Keratinocyte (primary cell): ENCODE data around the gene ASB16. TPM values are rescaled to one million over a fixed set of nuclear protein-coding genes. Genes with fewer than 3 reads are reported as not detected.
"Not testable (repeated sequence)": the region's sequence is repeated elsewhere in the genome, so short reads cannot be mapped to it uniquely, and the experiment has no call there.

Source experiments
- DNase-seq: peaks from one replicate; pipeline ENCODE4 v3.0.0-alpha.2; 2011; ENCODE audit warnings: low read depth, missing footprints, low spot score
- FAIRE-seq: peaks from 2 replicates; lab custom pipeline; 2011; peaks lifted over from hg19 to GRCh38; lab: Jason Lieb, UNC
- H2AFZ ChIP-seq: 2 replicates; pipeline ENCODE4 v1.6.0; 2012; ENCODE audit warnings: low read length, control low read depth, inconsistent platforms; ENCODE audit not compliant: control insufficient read depth
- H3K27ac ChIP-seq: 2 replicates; pipeline ENCODE4 v1.5.1; 2011; ENCODE audit warnings: low read length; ENCODE audit not compliant: control insufficient read depth, insufficient read depth
- H3K27me3 ChIP-seq: 3 replicates; pipeline ENCODE4 v1.6.0; 2011; ENCODE audit warnings: low read length; ENCODE audit not compliant: control insufficient read depth, insufficient read depth; ENCODE audit errors: extremely low read depth
- H3K36me3 ChIP-seq, 2 experiments: 2 replicates in 1 of 2; 3 replicates in 1 of 2; pipeline ENCODE4 v1.5.1; 2011; ENCODE audit warnings: low read length in 2 of 2, mild to moderate bottlenecking in 1 of 2; ENCODE audit not compliant: control insufficient read depth in 2 of 2, insufficient read depth in 2 of 2; ENCODE audit errors: extremely low read depth in 1 of 2
- H3K4me1 ChIP-seq: 3 replicates; pipeline ENCODE4 v1.5.1; 2011; ENCODE audit warnings: low read length; ENCODE audit not compliant: control insufficient read depth, insufficient read depth; ENCODE audit errors: extremely low read depth
- H3K4me2 ChIP-seq: 3 replicates; pipeline ENCODE4 v1.6.0; 2011; ENCODE audit warnings: low read depth, low read length; ENCODE audit not compliant: control insufficient read depth, insufficient read depth; ENCODE audit errors: extremely low read depth
- H3K4me3 ChIP-seq, 3 experiments: fragments of 200-600 bp in 1 of 3; sonication (generic) in 1 of 3; 2 replicates in 2 of 3; 3 replicates in 1 of 3; pipeline ENCODE4 v1.5.1; 2011 to 2016; ENCODE audit warnings: low read length in 3 of 3, mild to moderate bottlenecking in 3 of 3, control low read depth in 2 of 3, inconsistent platforms in 1 of 3, low read depth in 1 of 3, mixed read lengths in 1 of 3, mixed run types in 1 of 3, moderate library complexity in 1 of 3; ENCODE audit not compliant: control insufficient read depth in 2 of 3, insufficient read depth in 2 of 3; ENCODE audit errors: extremely low read depth in 1 of 3
- H3K79me2 ChIP-seq: 2 replicates; pipeline ENCODE4 v1.6.0; 2012; ENCODE audit warnings: low read length; ENCODE audit not compliant: control insufficient read depth, insufficient read depth
- H3K9ac ChIP-seq: 3 replicates; pipeline ENCODE4 v1.6.0; 2011; ENCODE audit warnings: low read length; ENCODE audit not compliant: control insufficient read depth, insufficient read depth; ENCODE audit errors: extremely low read depth
- H3K9me1 ChIP-seq: 3 replicates; pipeline ENCODE4 v1.6.0; 2011; ENCODE audit warnings: low read length; ENCODE audit not compliant: control insufficient read depth, insufficient read depth; ENCODE audit errors: extremely low read depth
- H3K9me3 ChIP-seq: 2 replicates; pipeline ENCODE4 v1.5.1; 2012; ENCODE audit warnings: low read depth, low read length; ENCODE audit not compliant: control insufficient read depth
- H4K20me1 ChIP-seq: 3 replicates; pipeline ENCODE4 v1.6.0; 2011; ENCODE audit warnings: low read length; ENCODE audit not compliant: control insufficient read depth, insufficient read depth; ENCODE audit errors: extremely low read depth
- CTCF ChIP-seq, 3 experiments: IDR thresholded peaks in 1 of 3; conservative IDR thresholded peaks in 1 of 3; optimal IDR thresholded peaks in 1 of 3; 2 replicates in 2 of 3; 3 replicates in 1 of 3; pipeline versions ENCODE3 to v1.5.1; 2011; ENCODE audit warnings: low read length in 3 of 3, mild to moderate bottlenecking in 3 of 3, moderate library complexity in 2 of 3, control low read depth in 1 of 3, inconsistent platforms in 1 of 3; ENCODE audit not compliant: insufficient read depth in 2 of 3; ENCODE audit errors: extremely low read depth in 1 of 3
- EZH2 ChIP-seq: IDR thresholded peaks from one replicate; pipeline ENCODE4 v1.6.1; 2012; ENCODE audit warnings: inconsistent platforms, mild to moderate bottlenecking, low read length, moderate library complexity
- dilution Hi-C: fragments of 300-500 bp; cut with MboI; formaldehyde crosslinking; loops from one replicate; pipeline ENCODE4 v1.7.0; 2020; ENCODE audit warnings: low sequenced_read_pairs; ENCODE audit not compliant: extremely low pct_ligation_motif_present
- polyA plus RNA-seq, 5 experiments: library from polyadenylated mRNA; depleted of rRNA in 3 of 5; stranded (reverse) in 3 of 5; stranded (forward) in 1 of 5; unstranded in 1 of 5; fragments of >200 nt; gene quantifications; 1 replicate in 1 of 5; 2 replicates in 3 of 5; 3 replicates in 1 of 5; pipeline versions ENCODE4 v1.2.1 to v1.2.3, GENCODE V29; 2011 to 2012; ENCODE audit warnings: missing spikeins in 2 of 5, low read depth in 1 of 5, low replicate concordance in 1 of 5

The ASB16 gene
- polyA plus RNA-seq, 1 donor (not counting 4 experiments of a cell fraction or from before 2014, with no cell fraction given): not detected

- no peak overlapping the region for H3K9ac ChIP-seq
- H3K4me1 ChIP-seq: peaks cover 24% of the 10 kb centered on the region
- no peaks in the 10 kb centered on the region for H3K79me2 ChIP-seq
- H3K27me3 ChIP-seq: no peaks in the 10 kb centered on the region
- H4K20me1 ChIP-seq: no peaks in the 10 kb centered on the region
- dilution Hi-C loops: no loop called here
- no peak overlapping the region for H3K4me3 ChIP-seq
- no peak for TF ChIP-seq EZH2
- no peak for TF ChIP-seq CTCF (optimal IDR thresholded peaks at IDR 0.05 in 1 of 3, IDR thresholded peaks at IDR 0.05 in 1 of 3, conservative IDR thresholded peaks at IDR 0.05 in 1 of 3; ENCODE audit: extremely low read depth in 1 of 3, insufficient read depth in 2 of 3, low read length in 3 of 3)
- no peak overlapping the region for H3K4me2 ChIP-seq
- H3K9me1 ChIP-seq: no peaks in the 10 kb centered on the region
- no peaks in the 10 kb centered on the region for H3K36me3 ChIP-seq
- no peaks in the 10 kb centered on the region for H3K9me3 ChIP-seq
- no peak for DNase-seq
- no peak overlapping the region for H2AFZ ChIP-seq
- H3K27ac ChIP-seq: no peak overlapping the region
- no peak for FAIRE-seq
These were observed 35.5 kb upstream of the ASB16 start for GRCh38 chr17:44134752-44135568.

- TF ChIP-seq CTCF (optimal IDR thresholded peaks at IDR 0.05 in 1 of 3, IDR thresholded peaks at IDR 0.05 in 1 of 3, conservative IDR thresholded peaks at IDR 0.05 in 1 of 3; ENCODE audit: extremely low read depth in 1 of 3, insufficient read depth in 2 of 3, low read length in 3 of 3) (peak in 1 of 3 experiments; percentile 1), EZH2 (no peak)
- Histone ChIP-seq H3K36me3 (no peaks in the 10 kb centered on the region), H3K79me2 (peaks cover 11% of the 10 kb centered on the region), H3K9ac (peak overlapping the region; percentile 79), H2AFZ (peak overlapping the region; percentile 44), H3K27me3 (no peaks in the 10 kb centered on the region), H3K4me1 (peaks cover 27% of the 10 kb centered on the region), H4K20me1 (no peaks in the 10 kb centered on the region), H3K4me3 (peak overlapping the region in 2 of 3 experiments; percentile 6 to 15), H3K4me2 (peak overlapping the region; percentile 81), H3K27ac (peak overlapping the region; percentile 99), H3K9me3 (no peaks in the 10 kb centered on the region), H3K9me1 (no peaks in the 10 kb centered on the region)
- DNase-seq (peak; percentile 99), FAIRE-seq (peak; percentile 90)
- dilution Hi-C loops: no loop called here
These were observed 32.4 kb upstream of the ASB16 start for GRCh38 chr17:44137891-44138709.

- not testable (repeated sequence) for DNase-seq
These were observed 26.6 kb upstream of the ASB16 start for GRCh38 chr17:44143921-44144320.

More at GRCh38 chr17:44143921-44144320, 26.6 kb upstream of the ASB16 start:
- H2AFZ ChIP-seq, H3K9me1 ChIP-seq, H3K9ac ChIP-seq, dilution Hi-C loops, H3K9me3 ChIP-seq, H4K20me1 ChIP-seq, FAIRE-seq, H3K4me3 ChIP-seq, H3K27me3 ChIP-seq, H3K27ac ChIP-seq, H3K4me2 ChIP-seq: not testable (repeated sequence)
- H3K36me3 ChIP-seq: peaks cover 0 to 14% of the 10 kb centered on the region in 2 experiments
- peaks cover 10% of the 10 kb centered on the region for H3K4me1 ChIP-seq
- peaks cover 13% of the 10 kb centered on the region for H3K79me2 ChIP-seq
